ENCODE results near the gene NTRK2. TPM values are rescaled to one million over a fixed set of nuclear protein-coding genes. Genes with fewer than 3 reads are reported as not detected.

The NTRK2 gene
- total RNA-seq, 1 experiment from 2014 or later, result 0.16 TPM

GRCh38 chr9:84669013-84669287 is 579 bp upstream of the NTRK2 start:
- H3K4me3 ChIP-seq, result peak overlapping the region; percentile 23; the same call in 1 of the 2 replicates
- H3K27me3 ChIP-seq (replicated peaks), result peaks cover 61% of the 10 kb centered on the region
- H3K36me3 ChIP-seq, result no peaks in the 10 kb centered on the region
- H3K4me1 ChIP-seq (replicated peaks), result peaks cover 28% of the 10 kb centered on the region
- DNase-seq (ENCODE audit: low read depth in 1 of 2, low spot score in 2 of 2), result no peak
- H3K27ac ChIP-seq, result no peak overlapping the region
- no peaks in the 10 kb centered on the region for H3K9me3 ChIP-seq (replicated peaks)

GRCh38 chr9:84670138-84671041 is 861 bp downstream of the NTRK2 start:
- DNase-seq (ENCODE audit: low read depth in 1 of 2, low spot score in 2 of 2), result no peak
- Histone ChIP-seq H3K36me3 (no peaks in the 10 kb centered on the region), H3K27me3 (replicated peaks) (peaks cover 61% of the 10 kb centered on the region), H3K4me1 (replicated peaks) (peaks cover 28% of the 10 kb centered on the region), H3K27ac (no peak overlapping the region), H3K4me3 (no peak overlapping the region), H3K9me3 (replicated peaks) (no peaks in the 10 kb centered on the region)

- no peak for DNase-seq (ENCODE audit: low read depth in 1 of 2, low spot score in 2 of 2)
- H3K27me3 ChIP-seq (replicated peaks), result peaks cover 54% of the 10 kb centered on the region
- H3K4me1 ChIP-seq (replicated peaks), result peaks cover 28% of the 10 kb centered on the region
- no peak overlapping the region for H3K4me3 ChIP-seq
- no peaks in the 10 kb centered on the region for H3K36me3 ChIP-seq
- H3K27ac ChIP-seq, result no peak overlapping the region
- H3K9me3 ChIP-seq (replicated peaks), result no peaks in the 10 kb centered on the region
These were observed 2.3 kb downstream of the NTRK2 start for GRCh38 chr9:84671586-84672521.

- peaks cover 15% of the 10 kb centered on the region for H3K4me1 ChIP-seq (replicated peaks)
- H3K9me3 ChIP-seq (replicated peaks), result no peaks in the 10 kb centered on the region
- H3K27ac ChIP-seq, result no peak overlapping the region
- H3K4me3 ChIP-seq, result no peak overlapping the region
- H3K36me3 ChIP-seq, result no peaks in the 10 kb centered on the region
- peaks cover 36% of the 10 kb centered on the region for H3K27me3 ChIP-seq (replicated peaks)
- no peak for DNase-seq (ENCODE audit: low read depth in 1 of 2, low spot score in 2 of 2)
These were observed 4.3 kb downstream of the NTRK2 start for GRCh38 chr9:84673806-84674205.

GRCh38 chr9:84677080-84677479 is 7.6 kb downstream of the NTRK2 start:
- Histone ChIP-seq H3K4me3 (no peak overlapping the region), H3K27me3 (replicated peaks) (0 out of 2 replicates have a peak, but pooled peaks cover 3% of the 10 kb centered on the region), H3K27ac (no peak overlapping the region), H3K36me3 (no peaks in the 10 kb centered on the region), H3K4me1 (replicated peaks) (no peaks in the 10 kb centered on the region), H3K9me3 (replicated peaks) (no peaks in the 10 kb centered on the region)
- no peak for DNase-seq (ENCODE audit: low read depth in 1 of 2, low spot score in 2 of 2)

GRCh38 chr9:84679571-84679970 is 10.0 kb downstream of the NTRK2 start:
- Histone ChIP-seq H3K36me3 (no peaks in the 10 kb centered on the region), H3K9me3 (replicated peaks) (no peaks in the 10 kb centered on the region), H3K27ac (no peak overlapping the region), H3K4me3 (no peak overlapping the region), H3K4me1 (replicated peaks) (no peaks in the 10 kb centered on the region), H3K27me3 (replicated peaks) (no peaks in the 10 kb centered on the region)
- no peak for DNase-seq (ENCODE audit: low read depth in 1 of 2, low spot score in 2 of 2)

- no peak for DNase-seq (ENCODE audit: low read depth in 1 of 2, low spot score in 2 of 2)
- no peaks in the 10 kb centered on the region for H3K36me3 ChIP-seq
- H3K9me3 ChIP-seq (replicated peaks), result no peaks in the 10 kb centered on the region
- H3K4me1 ChIP-seq (replicated peaks), result no peaks in the 10 kb centered on the region
- H3K27me3 ChIP-seq (replicated peaks), result no peaks in the 10 kb centered on the region
- no peak overlapping the region for H3K4me3 ChIP-seq
- no peak overlapping the region for H3K27ac ChIP-seq
These were observed 12.2 kb downstream of the NTRK2 start for GRCh38 chr9:84681516-84682285.

- Histone ChIP-seq H3K4me3 (no peak overlapping the region), H3K27ac (no peak overlapping the region), H3K9me3 (replicated peaks) (no peaks in the 10 kb centered on the region), H3K4me1 (replicated peaks) (no peaks in the 10 kb centered on the region), H3K27me3 (replicated peaks) (no peaks in the 10 kb centered on the region), H3K36me3 (no peaks in the 10 kb centered on the region)
- no peak for DNase-seq (ENCODE audit: low read depth in 1 of 2, low spot score in 2 of 2)
These were observed 16.5 kb downstream of the NTRK2 start for GRCh38 chr9:84686068-84686467.

- Histone ChIP-seq H3K27me3 (replicated peaks) (no peaks in the 10 kb centered on the region), H3K4me1 (replicated peaks) (no peaks in the 10 kb centered on the region)
- DNase-seq (ENCODE audit: low read depth in 1 of 2, low spot score in 2 of 2), result no peak
These were observed 19.4 kb downstream of the NTRK2 start for GRCh38 chr9:84688956-84689355.

GRCh38 chr9:84691634-84692033 is 22.1 kb downstream of the NTRK2 start:
- DNase-seq (ENCODE audit: low read depth in 1 of 2, low spot score in 2 of 2), result no peak
- Histone ChIP-seq H3K9me3 (replicated peaks) (no peaks in the 10 kb centered on the region), H3K4me3 (no peak overlapping the region), H3K36me3 (no peaks in the 10 kb centered on the region), H3K27ac (no peak overlapping the region), H3K4me1 (replicated peaks) (no peaks in the 10 kb centered on the region), H3K27me3 (replicated peaks) (no peaks in the 10 kb centered on the region)

More at GRCh38 chr9:84688956-84689355, 19.4 kb downstream of the NTRK2 start:
- no peaks in the 10 kb centered on the region for H3K9me3 ChIP-seq (replicated peaks)
- no peak overlapping the region for H3K4me3 ChIP-seq
- no peaks in the 10 kb centered on the region for H3K36me3 ChIP-seq
- H3K27ac ChIP-seq, result no peak overlapping the region

GRCh38 chr9:84694248-84694647 is 24.7 kb downstream of the NTRK2 start:
- Histone ChIP-seq H3K4me1 (replicated peaks) (peaks cover 15% of the 10 kb centered on the region), H3K4me3 (no peak overlapping the region)
- DNase-seq (ENCODE audit: low read depth in 1 of 2, low spot score in 2 of 2), result no peak

GRCh38 chr9:84697042-84697441 is 27.5 kb downstream of the NTRK2 start:
- no peaks in the 10 kb centered on the region for H3K27me3 ChIP-seq (replicated peaks)
- H3K36me3 ChIP-seq, result no peaks in the 10 kb centered on the region
- no peaks in the 10 kb centered on the region for H3K9me3 ChIP-seq (replicated peaks)
- no peak overlapping the region for H3K27ac ChIP-seq
- peaks cover 15% of the 10 kb centered on the region for H3K4me1 ChIP-seq (replicated peaks)
- no peak for DNase-seq (ENCODE audit: low read depth in 1 of 2, low spot score in 2 of 2)
- H3K4me3 ChIP-seq, result no peak overlapping the region

More at GRCh38 chr9:84694248-84694647, 24.7 kb downstream of the NTRK2 start:
- Histone ChIP-seq H3K27ac (no peak overlapping the region), H3K27me3 (replicated peaks) (no peaks in the 10 kb centered on the region), H3K9me3 (replicated peaks) (no peaks in the 10 kb centered on the region), H3K36me3 (no peaks in the 10 kb centered on the region)

- DNase-seq (ENCODE audit: low read depth in 1 of 2, low spot score in 2 of 2), result peak; percentile 80 to 88
- H3K27me3 ChIP-seq (replicated peaks), result no peaks in the 10 kb centered on the region
- peak overlapping the region; percentile 27 for H3K27ac ChIP-seq
- peaks cover 15% of the 10 kb centered on the region for H3K4me1 ChIP-seq (replicated peaks)
- no peak overlapping the region for H3K4me3 ChIP-seq
- no peaks in the 10 kb centered on the region for H3K36me3 ChIP-seq
- no peaks in the 10 kb centered on the region for H3K9me3 ChIP-seq (replicated peaks)
These were observed 28.1 kb downstream of the NTRK2 start for GRCh38 chr9:84697509-84698114.

Data from SJSA1 (cell line).